Right renal pelvis (tissue), 4 donors: Measurements from ENCODE around the gene SPRYD4. TPM values are rescaled to one million over a fixed set of nuclear protein-coding genes. Genes with fewer than 3 reads are reported as not detected.
A peak's percentile ranks its signal among the peaks of the same experiment; 100 is the strongest.

Experiments
- DNase-seq, 4 donors: peaks; one replicate each; pipeline ENCODE4 v3.0.0-alpha.2; 2013; ENCODE audit warnings: low read depth in 4 of 4, low spot score in 3 of 4, missing footprints in 1 of 4
- polyA plus RNA-seq, 4 donors: library from polyadenylated mRNA; unstranded; fragments of 120-200 nt; gene quantifications; one replicate each; pipeline ENCODE4 v1.2.1, GENCODE V29; 2013; ENCODE audit not compliant: insufficient read length in 4 of 4

The SPRYD4 gene
- polyA plus RNA-seq, 4 donors, result 3.5 to 4.8 (median 4.3) TPM

GRCh38 chr12:56520048-56520447, 51.7 kb downstream of the SPRYD4 start:
- DNase-seq, result no peak

DNA sequence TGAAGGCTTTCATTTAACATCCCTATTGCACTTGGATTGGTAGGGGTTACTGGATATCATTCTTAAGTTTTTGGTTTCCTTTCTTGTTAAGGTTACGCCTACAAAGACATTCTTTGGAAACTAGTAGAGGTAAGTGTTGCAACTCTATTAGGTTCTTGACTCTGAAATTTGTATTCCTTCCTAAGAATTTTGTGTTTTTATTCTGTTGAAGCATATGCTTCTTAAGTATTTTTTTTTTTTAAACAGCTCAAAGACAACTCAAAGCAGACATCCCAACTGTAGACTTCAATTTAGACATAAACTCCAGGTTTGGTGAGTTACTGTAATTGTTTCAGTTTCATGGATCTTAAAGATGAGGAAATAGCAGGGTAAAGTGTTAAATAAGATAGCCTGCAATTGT, 52.1 kb downstream of the SPRYD4 start:
- DNase-seq, result no peak

DNA sequence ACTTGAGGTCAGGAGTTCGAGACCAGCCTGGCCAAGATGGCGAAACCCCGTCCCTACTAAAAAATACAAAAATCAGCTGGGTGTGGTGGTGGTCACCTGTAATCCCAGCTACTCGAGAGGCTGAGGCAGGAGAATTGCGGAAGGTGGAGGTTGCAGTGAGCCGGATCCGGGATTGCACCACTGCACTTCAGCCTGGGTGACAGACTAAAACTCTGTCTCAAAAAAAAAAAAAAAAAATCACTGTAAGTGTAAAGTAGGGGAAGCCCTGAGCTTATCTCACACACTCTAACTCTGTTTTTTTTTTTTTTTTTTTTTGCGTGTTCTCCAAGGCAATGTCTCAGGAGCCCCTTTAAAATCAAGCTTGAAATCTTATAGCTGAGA, 52.8 kb downstream of the SPRYD4 start:
- no peak for DNase-seq

- peak; percentile 60 to 86 (median 84) for DNase-seq
Observed at GRCh38 chr12:56521590-56522371, 53.4 kb downstream of the SPRYD4 start, which contains the start of gene RBMS2. RBMS2 (plus strand) TSS chr12:56521820; CDS start chr12:56522024, 204 bp downstream.

GRCh38 chr12:56522411-56523193, 54.2 kb downstream of the SPRYD4 start:
- no peak for DNase-seq

DNA sequence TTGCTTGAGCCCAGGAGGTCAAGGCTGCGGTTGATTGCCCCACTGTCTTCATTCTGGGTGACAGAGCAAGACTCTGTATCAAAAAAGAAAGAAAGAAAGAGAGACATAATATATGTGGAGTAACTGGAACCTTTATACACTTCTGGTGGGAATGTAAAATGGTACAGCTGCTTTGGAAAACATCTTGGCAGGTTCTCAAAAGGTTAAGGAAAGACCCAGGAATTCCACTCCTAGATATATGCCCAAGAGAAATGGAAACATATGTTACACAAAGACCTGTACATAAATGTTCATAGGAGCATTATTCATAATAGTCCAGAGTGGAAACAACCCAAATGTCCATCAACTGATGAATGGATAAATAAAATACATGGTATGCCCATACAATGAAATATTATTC, 60.5 kb downstream of the SPRYD4 start:
- DNase-seq, result no peak

Other genes with a start within 250 kb of the SPRYD4 start
- 10 to 100 TPM; 43.5 to 45.8 (median 44.0) TPM for gene RNF41, start 246.7 kb upstream of the SPRYD4 start, polyA plus RNA-seq
- 10 to 100 TPM; 28.4 to 35.3 (median 31.8) TPM for gene NABP2, start 244.2 kb upstream of the SPRYD4 start, polyA plus RNA-seq
- 10 to 100 TPM; 46.7 to 76.7 (median 52.3) TPM for gene SLC39A5, start 238.5 kb upstream of the SPRYD4 start, polyA plus RNA-seq
- 10 to 100 TPM; 28.2 to 32.0 (median 30.3) TPM for gene ANKRD52, start 210.2 kb upstream of the SPRYD4 start, polyA plus RNA-seq
- 10 to 100 TPM; 15.2 to 17.7 (median 16.9) TPM for gene COQ10A, start 201.6 kb upstream of the SPRYD4 start, polyA plus RNA-seq
- gene CS, start 168.2 kb upstream of the SPRYD4 start, polyA plus RNA-seq, result 100 to 1,000 TPM; 185 to 206 (median 202) TPM
- gene CNPY2, start 152.6 kb upstream of the SPRYD4 start, polyA plus RNA-seq, result 100 to 1,000 TPM; 145 to 167 (median 153) TPM
- gene PAN2, start 134.6 kb upstream of the SPRYD4 start, polyA plus RNA-seq, result 100 to 1,000 TPM in 1 of 4 donors, 10 to 100 TPM in 3; 79.4 to 101 (median 82.0) TPM
- gene IL23A, start 129.7 kb upstream of the SPRYD4 start, polyA plus RNA-seq, result under 1 TPM; 0.49 to 1.00 (median 0.89) TPM
- gene STAT2, start 108.5 kb upstream of the SPRYD4 start, polyA plus RNA-seq, result 100 to 1,000 TPM in 1 of 4 donors, 10 to 100 TPM in 3; 79.2 to 107 (median 85.1) TPM
- gene APOF, start 105.7 kb upstream of the SPRYD4 start, polyA plus RNA-seq, result under 1 TPM in 3 of 4 donors, not detected in 1; 0.06 to 0.18 (median 0.11) TPM
- gene TIMELESS, start 19.2 kb upstream of the SPRYD4 start, polyA plus RNA-seq, result 10 to 100 TPM; 33.6 to 38.4 (median 36.9) TPM
- under 1 TPM in 2 of 4 donors, not detected in 2; 0.22 to 0.37 TPM for gene MIP, start 13.9 kb upstream of the SPRYD4 start, polyA plus RNA-seq
- 1 to 10 TPM in 2 of 4 donors, under 1 TPM in 2; 0.78 to 1.6 (median 1.0) TPM for gene GLS2, start 19.6 kb downstream of the SPRYD4 start, polyA plus RNA-seq
- 10 to 100 TPM; 36.2 to 50.5 (median 42.6) TPM for gene RBMS2, start 53.2 kb downstream of the SPRYD4 start, polyA plus RNA-seq
- 10 to 100 TPM; 72.5 to 89.3 (median 81.7) TPM for gene BAZ2A, start 161.7 kb downstream of the SPRYD4 start, polyA plus RNA-seq
- 1,000 to 10,000 TPM; 1,014 to 1,093 (median 1,047) TPM for gene ATP5F1B, start 177.4 kb downstream of the SPRYD4 start, polyA plus RNA-seq
- 100 to 1,000 TPM; 325 to 383 (median 364) TPM for gene PTGES3, start 219.7 kb downstream of the SPRYD4 start, polyA plus RNA-seq